ENCODE data around the gene ABHD17B. TPM values are rescaled to one million over a fixed set of nuclear protein-coding genes. Genes with fewer than 3 reads are reported as not detected.

ABHD17B gene
- total RNA-seq, 2 experiments from 2014 or later = 14.8 to 15.5 TPM

DNA sequence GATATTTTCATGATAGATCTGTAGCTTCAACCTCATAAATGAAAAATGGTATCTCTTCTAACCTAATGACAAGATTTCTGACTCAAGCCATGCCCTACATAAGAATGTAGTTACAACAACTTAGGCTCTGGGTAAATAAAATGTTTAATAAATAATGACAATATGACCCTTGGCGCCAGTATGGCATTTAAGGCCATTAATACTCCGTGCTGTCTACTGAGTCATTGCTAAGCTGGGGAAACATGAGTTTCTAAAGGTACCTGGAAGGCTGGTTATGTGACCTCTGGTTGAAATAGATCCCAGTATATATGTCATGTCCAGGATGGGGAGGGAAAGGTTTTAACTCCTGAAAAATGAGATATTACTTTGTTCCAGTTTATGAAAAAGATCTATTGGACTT is 84.7 kb downstream of the ABHD17B start:
- H3K27ac Mint-ChIP-seq = no peak overlapping the region
- H3K9me3 Mint-ChIP-seq = no peaks in the 10 kb centered on the region
- H3K4me1 Mint-ChIP-seq = no peaks in the 10 kb centered on the region
- no peak for DNase-seq
- H3K4me3 Mint-ChIP-seq = no peak overlapping the region
- no peaks in the 10 kb centered on the region for H3K36me3 Mint-ChIP-seq
- H3K27me3 Mint-ChIP-seq = no peaks in the 10 kb centered on the region

DNA sequence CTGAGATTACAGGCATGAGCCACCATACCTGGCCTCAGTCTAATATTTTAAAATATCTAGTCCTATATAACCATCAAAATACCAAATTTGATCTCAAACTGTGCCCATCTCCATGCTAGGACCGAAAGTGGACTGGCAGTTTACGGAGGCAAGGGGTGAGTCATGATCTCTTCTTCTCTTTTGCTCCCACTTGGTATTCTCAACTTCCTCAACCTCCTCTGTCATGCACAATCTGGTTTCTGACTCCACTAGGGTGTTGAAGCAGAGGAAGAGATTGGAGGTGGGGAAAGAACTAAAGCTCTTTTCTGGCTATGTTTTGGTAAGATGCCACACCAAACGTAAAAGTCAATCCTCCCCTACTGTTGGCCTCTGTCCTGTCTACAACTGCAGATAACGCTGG is 86.7 kb downstream of the ABHD17B start:
- H3K4me3 Mint-ChIP-seq = no peak overlapping the region
- H3K27me3 Mint-ChIP-seq = no peaks in the 10 kb centered on the region
- H3K4me1 Mint-ChIP-seq = no peaks in the 10 kb centered on the region
- DNase-seq = no peak
- no peaks in the 10 kb centered on the region for H3K36me3 Mint-ChIP-seq
- no peaks in the 10 kb centered on the region for H3K9me3 Mint-ChIP-seq
- no peak overlapping the region for H3K27ac Mint-ChIP-seq

- Mint-ChIP-seq H3K4me3 (no peak overlapping the region), H3K4me1 (no peaks in the 10 kb centered on the region), H3K27ac (no peak overlapping the region), H3K27me3 (no peaks in the 10 kb centered on the region), H3K9me3 (no peaks in the 10 kb centered on the region), H3K36me3 (no peaks in the 10 kb centered on the region)
- DNase-seq = no peak
Observed at GRCh38 chr9:71822935-71823334, 88.1 kb downstream of the ABHD17B start.

DNA sequence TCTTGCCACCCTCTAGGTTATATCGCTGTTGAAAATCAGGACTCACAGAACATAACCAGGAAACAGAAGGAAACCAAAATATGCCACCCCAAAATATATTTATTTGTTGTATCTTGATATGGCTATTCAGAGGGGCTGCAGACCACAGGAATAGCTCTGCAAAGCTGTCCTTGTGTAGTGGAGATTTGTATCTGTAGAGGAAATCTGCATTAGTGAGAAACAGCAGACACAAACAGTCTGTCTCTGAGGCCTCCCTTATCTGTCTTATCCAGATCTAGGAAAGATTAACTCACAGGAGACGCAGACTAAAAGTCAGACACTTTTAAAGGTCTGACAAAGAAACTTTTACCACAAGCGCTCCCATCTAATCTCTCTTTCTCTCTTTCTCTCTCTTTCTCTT is 88.5 kb downstream of the ABHD17B start:
- no peaks in the 10 kb centered on the region for H3K27me3 Mint-ChIP-seq
- no peaks in the 10 kb centered on the region for H3K36me3 Mint-ChIP-seq
- H3K4me3 Mint-ChIP-seq = no peak overlapping the region
- H3K9me3 Mint-ChIP-seq = no peaks in the 10 kb centered on the region
- H3K4me1 Mint-ChIP-seq = peaks cover 2% of the 10 kb centered on the region
- DNase-seq = no peak
- H3K27ac Mint-ChIP-seq = no peak overlapping the region

DNA sequence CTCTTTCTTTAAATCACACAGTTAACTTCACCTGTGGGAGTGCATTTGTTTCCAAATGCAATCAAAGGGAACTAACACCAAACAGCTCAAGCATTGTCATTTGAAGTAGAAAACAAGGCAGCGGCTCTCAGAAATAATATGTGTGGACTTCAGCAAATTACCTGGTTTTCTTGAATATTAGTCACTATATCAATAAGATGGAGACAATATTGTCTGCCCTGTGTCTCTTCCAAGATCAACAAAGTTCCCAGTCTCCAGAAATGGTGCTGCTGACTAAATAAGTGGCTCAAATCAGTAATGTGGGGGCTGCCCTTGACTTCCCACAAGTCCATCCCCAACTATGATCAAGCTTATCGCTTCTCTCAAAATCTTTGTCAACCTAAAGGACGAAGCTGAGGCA is 89.6 kb downstream of the ABHD17B start:
- H3K4me1 Mint-ChIP-seq = peaks cover 8% of the 10 kb centered on the region
- no peak overlapping the region for H3K27ac Mint-ChIP-seq
- H3K9me3 Mint-ChIP-seq = no peaks in the 10 kb centered on the region
- no peaks in the 10 kb centered on the region for H3K27me3 Mint-ChIP-seq
- H3K4me3 Mint-ChIP-seq = no peak overlapping the region
- no peak for DNase-seq
- no peaks in the 10 kb centered on the region for H3K36me3 Mint-ChIP-seq

- Mint-ChIP-seq H3K27me3 (no peaks in the 10 kb centered on the region), H3K4me1 (peaks cover 8% of the 10 kb centered on the region), H3K9me3 (no peaks in the 10 kb centered on the region), H3K27ac (no peak overlapping the region), H3K4me3 (no peak overlapping the region), H3K36me3 (no peaks in the 10 kb centered on the region)
- no peak for DNase-seq
Observed at GRCh38 chr9:71820403-71820921, 90.5 kb downstream of the ABHD17B start.

- peaks cover 12% of the 10 kb centered on the region for H3K4me1 Mint-ChIP-seq
- DNase-seq = no peak
- no peak overlapping the region for H3K27ac Mint-ChIP-seq
- no peak overlapping the region for H3K4me3 Mint-ChIP-seq
- H3K9me3 Mint-ChIP-seq = no peaks in the 10 kb centered on the region
- H3K36me3 Mint-ChIP-seq = no peaks in the 10 kb centered on the region
- H3K27me3 Mint-ChIP-seq = no peaks in the 10 kb centered on the region
Observed at GRCh38 chr9:71819115-71819739, 91.8 kb downstream of the ABHD17B start.

- Mint-ChIP-seq H3K4me3 (no peak overlapping the region), H3K27ac (no peak overlapping the region), H3K9me3 (no peaks in the 10 kb centered on the region)
Observed at GRCh38 chr9:71816916-71817451, 94.0 kb downstream of the ABHD17B start.

More at GRCh38 chr9:71816916-71817451, 94.0 kb downstream of the ABHD17B start:
- Mint-ChIP-seq H3K27me3 (no peaks in the 10 kb centered on the region), H3K4me1 (peaks cover 12% of the 10 kb centered on the region), H3K36me3 (no peaks in the 10 kb centered on the region)
- no peak for DNase-seq

Other genes with a start within 250 kb of the ABHD17B start
- gene CEMIP2, start 142.7 kb downstream of the ABHD17B start, total RNA-seq = 10 to 100 TPM; 69.0 to 71.2 TPM
- 10 to 100 TPM; 13.1 to 13.2 TPM for gene C9orf85, start 446 bp upstream of the ABHD17B start, total RNA-seq
- not detected for gene C9orf57, start 149.4 kb upstream of the ABHD17B start, total RNA-seq
- gene GDA, start 238.2 kb upstream of the ABHD17B start, total RNA-seq = not detected

All from activated naive CD8-positive, alpha-beta T cell treated with anti-CD3 and anti-CD28 coated beads for 36 hours (primary cell).